Measurements from ENCODE around the gene SYNGR3.

DNA sequence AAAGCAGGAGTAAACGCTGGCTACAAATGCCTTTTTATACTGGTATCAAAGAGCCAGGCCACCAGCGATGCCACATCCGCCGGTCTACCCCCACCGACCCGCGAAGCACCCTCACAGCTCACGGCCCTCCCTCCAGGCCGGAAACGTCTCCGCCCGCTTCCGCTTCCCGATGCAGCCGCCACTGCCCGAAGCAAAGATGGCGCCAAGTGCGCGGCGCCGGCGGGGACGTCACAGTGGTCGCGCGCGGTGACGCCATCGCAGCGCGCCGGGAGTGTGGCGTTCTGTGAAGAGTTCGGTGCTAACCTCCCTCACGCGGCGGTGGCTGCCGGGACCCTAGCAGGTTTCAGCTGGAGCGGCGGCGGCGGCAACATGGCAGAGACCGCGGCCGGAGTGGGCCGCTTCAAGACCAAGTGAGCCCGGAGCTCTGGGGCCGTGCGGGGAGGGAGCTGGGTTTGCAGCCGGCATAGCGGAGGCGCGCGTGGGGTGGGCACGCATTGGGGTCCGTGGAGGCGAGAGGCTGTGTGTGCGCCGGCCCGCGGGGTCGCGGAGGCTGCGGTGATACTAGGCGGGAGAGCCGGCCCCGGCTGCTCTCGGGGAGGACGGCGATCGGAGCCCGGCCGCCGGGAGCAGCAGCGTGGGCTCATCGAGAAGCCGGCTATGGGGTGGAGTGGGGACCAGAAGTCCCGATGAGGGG, 17.8 kb upstream of the SYNGR3 start, which contains the start of gene TBL3:
- TF ChIP-seq NFRKB (IDR thresholded peaks at IDR 0.05): no peak
- no peak for TF ChIP-seq SP1 (IDR thresholded peaks at IDR 0.05)
- TF ChIP-seq, protein P1, sequence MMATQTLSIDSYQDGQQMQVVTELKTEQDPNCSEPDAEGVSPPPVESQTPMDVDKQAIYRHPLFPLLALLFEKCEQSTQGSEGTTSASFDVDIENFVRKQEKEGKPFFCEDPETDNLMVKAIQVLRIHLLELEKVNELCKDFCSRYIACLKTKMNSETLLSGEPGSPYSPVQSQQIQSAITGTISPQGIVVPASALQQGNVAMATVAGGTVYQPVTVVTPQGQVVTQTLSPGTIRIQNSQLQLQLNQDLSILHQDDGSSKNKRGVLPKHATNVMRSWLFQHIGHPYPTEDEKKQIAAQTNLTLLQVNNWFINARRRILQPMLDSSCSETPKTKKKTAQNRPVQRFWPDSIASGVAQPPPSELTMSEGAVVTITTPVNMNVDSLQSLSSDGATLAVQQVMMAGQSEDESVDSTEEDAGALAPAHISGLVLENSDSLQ (IDR thresholded peaks at IDR 0.05): no peak; the same call in 1 of the 2 replicates
- TF ChIP-seq FOXK2 (IDR thresholded peaks at IDR 0.05): no peak
- no peak for TF ChIP-seq TARDBP (IDR thresholded peaks at IDR 0.05)
- TF ChIP-seq ZNF384 (IDR thresholded peaks at IDR 0.05): no peak
- TF ChIP-seq ELF4 (IDR thresholded peaks at IDR 0.05): peak; percentile 97
- TF ChIP-seq BHLHE40 (IDR thresholded peaks at IDR 0.05; ENCODE audit: borderline replicate concordance): no peak
- TF ChIP-seq HDGF (IDR thresholded peaks at IDR 0.05; ENCODE audit: borderline replicate concordance): no peak; the same call in 1 of the 2 replicates
- no peak; the same call in none of the 2 replicates for TF ChIP-seq CTBP1 (IDR thresholded peaks at IDR 0.05; ENCODE audit: borderline replicate concordance)

Data from HEK293T (cell line).